Stimulated activated CD4-positive, alpha-beta T cell treated with anti-CD3 and anti-CD28 coated beads, Interleukin-12 subunit alpha, Interleukin-12 subunit beta, amount 100 ng/mL, for 4 hours (primary cell): ENCODE data around the gene TMEM259.

Experiments
- DNase-seq: peaks from one replicate; pipeline ENCODE4 v3.0.0-alpha.2; 2020

Gene TMEM259

GRCh38 chr19:1020868-1021425, at the start of gene TMEM259:
Gene TMEM259 (minus strand): TSS chr19:1021123. CDS start chr19:1020996, 127 bp downstream.
- peak; percentile 96 for DNase-seq

DNA sequence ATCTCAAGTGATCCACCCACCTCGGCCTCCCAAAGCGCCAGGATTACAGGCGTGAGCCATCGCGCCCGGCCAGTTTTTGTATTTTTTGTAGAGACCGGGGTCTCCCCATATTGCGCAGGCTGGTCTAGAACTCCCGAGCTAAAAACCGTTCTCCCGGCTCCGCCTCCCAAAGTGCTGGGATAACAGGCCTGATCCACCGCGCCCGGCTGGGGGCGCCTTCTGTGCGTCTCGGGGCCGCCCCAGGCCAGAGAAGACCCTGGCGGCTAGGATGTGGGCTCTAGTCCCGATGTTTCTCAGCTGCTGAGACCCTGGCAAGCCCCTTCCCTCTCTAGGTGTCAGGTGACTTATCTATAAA, 49.6 kb upstream of the TMEM259 start:
- no peak for DNase-seq

- DNase-seq, result no peak
Observed at GRCh38 chr19:1069009-1069779, 48.3 kb upstream of the TMEM259 start.

GRCh38 chr19:1068009-1069001, 47.4 kb upstream of the TMEM259 start:
- no peak for DNase-seq

GRCh38 chr19:1067341-1067957, 46.5 kb upstream of the TMEM259 start:
- peak; percentile 55 for DNase-seq

DNA sequence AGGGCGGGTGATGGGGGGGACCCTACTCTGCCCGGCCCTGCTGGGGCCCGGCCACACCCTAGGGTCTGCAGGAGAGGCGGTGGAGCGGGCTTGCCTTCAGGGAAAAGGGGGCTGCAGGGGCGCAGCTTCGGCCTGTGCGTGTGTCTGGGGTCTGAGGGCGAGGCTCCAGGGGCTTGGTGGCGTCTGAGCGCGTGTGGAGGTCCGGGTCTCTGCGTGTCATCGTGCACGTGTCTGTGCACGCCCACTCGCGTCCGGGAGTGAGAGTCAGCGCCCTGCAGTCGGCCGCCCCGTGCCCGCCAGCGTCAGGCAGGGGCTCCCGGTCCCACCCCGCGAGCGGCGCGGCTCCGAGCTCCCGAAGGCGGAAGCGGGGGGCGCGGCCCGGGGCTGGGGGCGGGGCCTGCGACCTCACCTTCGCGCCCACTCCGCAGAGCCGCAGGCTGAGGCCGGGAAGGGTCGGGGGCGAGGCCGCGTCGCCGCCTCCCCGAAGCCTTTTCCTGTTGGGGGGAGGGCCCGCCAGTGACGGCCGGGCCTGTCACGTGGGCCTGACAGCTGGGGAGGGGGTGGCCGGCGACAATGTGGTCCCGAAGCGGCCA, 45.9 kb upstream of the TMEM259 start, which contains the start of gene ARHGAP45:
Gene ARHGAP45, plus strand, starts transcription at position 420 of the 593 bp plus-strand sequence. CDS start 239 bp downstream, outside the sequence.
- DNase-seq, result peak; percentile 79

GRCh38 chr19:1066251-1066747, 45.4 kb upstream of the TMEM259 start:
- no peak for DNase-seq

DNA sequence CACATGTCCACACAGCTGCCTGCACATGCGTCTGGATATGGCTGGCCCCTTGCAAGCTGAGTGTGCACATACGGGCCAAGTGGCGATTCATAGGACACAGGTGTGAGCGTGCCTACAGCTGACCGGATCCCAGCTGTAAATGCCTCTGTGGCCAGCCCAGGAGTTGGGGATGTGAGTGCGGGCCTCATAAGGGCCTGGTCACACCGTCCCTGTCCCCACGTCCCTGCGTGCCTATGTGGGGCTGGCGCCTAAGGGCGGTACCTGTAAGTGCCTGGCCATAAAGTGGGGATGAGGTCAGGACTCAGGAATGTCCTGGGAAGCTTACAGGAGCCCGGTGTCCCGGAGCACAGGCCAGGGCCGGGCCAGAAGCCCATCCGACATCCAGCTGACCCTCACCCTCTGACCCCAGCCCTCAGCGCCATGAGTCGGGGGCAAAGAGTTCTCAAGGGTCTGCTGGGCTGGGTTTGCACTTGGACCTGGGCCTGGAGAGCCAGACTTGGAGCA, 44.7 kb upstream of the TMEM259 start:
- DNase-seq, result no peak

DNA sequence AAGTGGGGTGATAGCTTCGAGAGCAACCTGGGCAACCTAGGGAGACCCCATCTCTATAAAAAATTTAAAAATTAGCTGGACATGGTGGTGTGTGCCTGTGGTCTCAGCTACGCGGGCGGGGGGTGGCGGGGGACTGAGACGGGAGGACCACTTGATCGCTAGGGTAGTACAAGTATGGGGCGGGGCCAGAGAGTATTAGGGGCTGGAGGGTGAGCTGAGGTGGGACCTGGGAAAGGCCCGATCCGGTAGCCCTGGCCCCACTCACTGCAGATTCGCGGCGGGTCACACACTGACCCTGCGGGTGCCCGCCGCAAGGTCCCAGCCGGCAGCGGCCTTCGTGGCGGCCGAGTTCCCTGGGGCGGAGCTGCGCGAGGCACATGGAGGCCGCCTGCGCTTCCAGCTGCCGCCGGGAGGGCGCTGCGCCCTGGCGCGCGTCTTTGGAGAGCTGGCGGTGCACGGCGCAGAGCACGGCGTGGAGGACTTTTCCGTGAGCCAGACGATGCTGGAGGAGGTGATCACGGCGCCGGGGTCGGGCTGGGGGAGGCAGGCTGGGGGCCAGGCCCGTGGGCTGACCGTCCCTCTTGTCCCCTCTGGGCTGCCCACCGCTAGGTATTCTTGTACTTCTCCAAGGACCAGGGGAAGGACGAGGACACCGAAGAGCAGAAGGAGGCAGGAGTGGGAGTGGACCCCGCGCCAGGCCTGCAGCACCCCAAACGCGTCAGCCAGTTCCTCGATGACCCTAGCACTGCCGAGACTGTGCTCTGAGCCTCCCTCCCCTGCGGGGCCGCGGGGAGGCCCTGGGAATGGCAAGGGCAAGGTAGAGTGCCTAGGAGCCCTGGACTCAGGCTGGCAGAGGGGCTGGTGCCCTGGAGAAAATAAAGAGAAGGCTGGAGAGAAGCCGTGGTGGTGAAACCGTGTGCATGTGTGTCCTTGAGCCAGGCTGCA, 44.0 kb upstream of the TMEM259 start:
- peak; percentile 72 for DNase-seq

DNA sequence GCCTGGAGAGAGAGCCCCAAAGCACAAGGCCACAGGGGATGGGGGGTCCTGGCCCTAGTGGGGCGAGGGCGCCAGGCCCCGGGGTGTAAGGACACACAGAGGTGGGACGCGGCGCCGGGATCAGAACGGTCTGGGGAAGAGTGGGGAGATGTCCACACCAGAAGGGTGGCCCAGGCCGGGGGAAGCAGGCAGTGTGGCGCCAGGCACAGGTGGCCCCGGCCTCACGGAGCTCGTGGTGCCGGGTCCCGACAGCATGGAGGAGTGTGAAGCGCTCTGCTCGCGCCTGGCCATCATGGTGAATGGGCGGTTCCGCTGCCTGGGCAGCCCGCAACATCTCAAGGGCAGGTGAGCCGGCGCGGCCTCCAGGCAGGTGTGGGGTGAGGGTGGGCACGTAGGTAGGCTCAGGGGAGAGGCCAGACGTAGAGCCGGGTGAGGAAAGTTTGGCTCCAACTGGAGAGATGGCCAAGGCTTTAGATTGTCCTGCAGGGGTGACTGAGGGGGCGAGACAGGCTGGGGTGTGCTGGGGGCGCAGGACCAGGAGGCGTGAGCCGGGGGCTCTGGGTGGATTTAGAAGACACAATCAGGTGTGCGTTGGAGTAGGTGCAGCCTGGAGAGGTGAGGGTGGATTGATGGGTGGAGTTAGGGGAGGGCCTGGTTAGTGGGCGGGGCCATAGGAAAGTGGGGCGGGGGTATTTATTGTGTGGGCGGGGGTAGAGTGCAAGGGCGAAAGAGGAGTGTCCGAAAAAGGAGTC, 43.2 kb upstream of the TMEM259 start:
- no peak for DNase-seq

DNA sequence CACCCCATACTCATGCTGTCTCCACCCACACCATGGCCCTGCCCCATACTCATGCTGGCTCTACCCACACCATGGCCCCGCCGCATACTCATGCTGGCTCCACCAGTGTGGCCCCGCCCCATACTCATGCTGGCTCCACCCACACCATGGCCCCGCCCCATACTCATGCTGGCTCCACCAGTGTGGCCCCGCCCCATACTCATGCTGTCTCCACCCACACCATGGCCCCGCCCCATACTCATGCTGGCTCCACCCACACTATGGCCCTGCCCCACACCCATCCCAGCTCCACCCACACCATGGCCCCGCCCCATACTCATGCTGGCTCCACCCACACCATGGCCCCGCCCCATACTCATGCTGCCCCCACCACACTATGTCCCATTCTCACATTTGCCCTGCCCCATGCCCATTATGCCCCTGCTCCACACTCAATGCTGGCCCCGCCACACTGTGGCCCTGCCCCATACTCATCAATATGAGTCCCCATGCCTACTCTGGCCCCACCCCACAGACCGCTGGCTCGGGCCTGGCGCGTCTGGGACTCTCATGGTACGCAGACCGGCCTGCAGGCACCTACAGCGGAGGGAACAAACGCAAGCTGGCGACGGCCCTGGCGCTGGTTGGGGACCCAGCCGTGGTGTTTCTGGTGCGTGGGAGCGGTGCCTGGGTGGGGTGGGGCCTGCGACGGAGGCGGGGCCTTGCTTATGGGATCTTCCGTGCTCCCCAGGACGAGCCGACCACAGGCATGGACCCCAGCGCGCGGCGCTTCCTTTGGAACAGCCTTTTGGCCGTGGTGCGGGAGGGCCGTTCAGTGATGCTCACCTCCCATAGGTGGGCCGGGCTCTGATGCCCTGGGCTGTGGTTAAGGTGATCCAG, 42.3 kb upstream of the TMEM259 start:
- no peak for DNase-seq

DNA sequence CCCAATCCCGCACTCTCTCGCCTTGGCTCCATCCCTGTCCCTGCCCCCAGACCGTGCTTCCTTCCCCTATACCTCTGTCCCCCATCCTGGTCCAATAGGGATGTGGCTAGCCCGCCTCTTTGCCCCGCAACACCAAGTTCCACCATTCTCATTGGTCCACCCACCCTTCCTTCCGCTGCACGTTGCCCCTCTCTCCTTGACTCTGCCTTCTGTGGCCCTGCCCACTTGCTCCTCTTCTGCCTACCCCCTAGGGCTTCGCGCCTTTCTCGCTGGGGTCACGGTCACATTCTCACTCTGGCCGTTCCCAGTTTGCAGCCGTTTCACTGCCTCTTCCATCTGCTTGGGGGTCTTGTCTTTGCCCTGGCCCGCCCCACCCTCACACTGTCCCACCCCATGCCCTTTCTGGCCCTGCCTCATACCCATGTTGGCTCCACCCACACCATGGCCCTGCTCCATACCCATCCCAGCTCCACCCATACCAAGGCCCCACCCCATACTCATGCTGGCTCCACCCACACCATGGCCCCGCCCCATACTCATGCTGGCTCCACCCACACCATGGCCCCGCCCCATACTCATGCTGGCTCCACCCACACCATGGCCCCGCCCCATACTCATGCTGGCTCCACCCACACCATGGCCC, 41.6 kb upstream of the TMEM259 start:
- DNase-seq, result no peak

DNA sequence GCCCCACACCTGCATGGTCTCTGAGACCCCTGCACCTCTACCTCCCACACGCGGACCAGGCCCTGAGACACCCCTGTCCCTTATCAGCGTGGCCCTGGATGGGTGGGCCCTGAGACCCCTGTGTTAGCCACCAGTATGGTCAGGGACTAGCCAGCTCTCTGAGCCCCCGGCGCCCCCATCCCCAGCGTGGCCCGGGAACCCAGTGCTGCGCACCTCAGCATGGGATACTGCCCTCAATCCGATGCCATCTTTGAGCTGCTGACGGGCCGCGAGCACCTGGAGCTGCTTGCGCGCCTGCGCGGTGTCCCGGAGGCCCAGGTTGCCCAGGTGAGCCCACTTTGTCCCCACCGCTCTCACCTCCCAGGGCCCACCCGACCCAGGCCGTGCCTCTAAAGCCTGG, 41.1 kb upstream of the TMEM259 start:
- no peak for DNase-seq

- DNase-seq, result no peak
Observed at GRCh38 chr19:1060689-1061088, 39.8 kb upstream of the TMEM259 start.

DNA sequence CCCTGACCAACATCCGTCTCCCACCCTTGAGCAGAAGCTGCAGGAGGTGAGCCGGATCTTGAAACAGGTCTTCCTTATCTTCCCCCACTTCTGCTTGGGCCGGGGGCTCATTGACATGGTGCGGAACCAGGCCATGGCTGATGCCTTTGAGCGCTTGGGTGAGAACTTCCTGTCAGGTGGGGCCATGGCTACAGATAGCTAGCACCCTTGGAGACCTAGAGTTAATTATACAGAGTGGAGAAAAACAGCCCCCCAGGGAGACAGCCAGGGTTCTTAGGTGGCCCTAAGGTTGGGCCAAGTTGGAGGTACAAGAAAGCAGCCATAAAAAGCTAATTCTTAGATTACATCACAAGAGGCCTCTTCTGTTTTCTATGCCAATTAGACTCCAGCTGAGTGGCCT, 37.2 kb upstream of the TMEM259 start:
- no peak for DNase-seq

DNA sequence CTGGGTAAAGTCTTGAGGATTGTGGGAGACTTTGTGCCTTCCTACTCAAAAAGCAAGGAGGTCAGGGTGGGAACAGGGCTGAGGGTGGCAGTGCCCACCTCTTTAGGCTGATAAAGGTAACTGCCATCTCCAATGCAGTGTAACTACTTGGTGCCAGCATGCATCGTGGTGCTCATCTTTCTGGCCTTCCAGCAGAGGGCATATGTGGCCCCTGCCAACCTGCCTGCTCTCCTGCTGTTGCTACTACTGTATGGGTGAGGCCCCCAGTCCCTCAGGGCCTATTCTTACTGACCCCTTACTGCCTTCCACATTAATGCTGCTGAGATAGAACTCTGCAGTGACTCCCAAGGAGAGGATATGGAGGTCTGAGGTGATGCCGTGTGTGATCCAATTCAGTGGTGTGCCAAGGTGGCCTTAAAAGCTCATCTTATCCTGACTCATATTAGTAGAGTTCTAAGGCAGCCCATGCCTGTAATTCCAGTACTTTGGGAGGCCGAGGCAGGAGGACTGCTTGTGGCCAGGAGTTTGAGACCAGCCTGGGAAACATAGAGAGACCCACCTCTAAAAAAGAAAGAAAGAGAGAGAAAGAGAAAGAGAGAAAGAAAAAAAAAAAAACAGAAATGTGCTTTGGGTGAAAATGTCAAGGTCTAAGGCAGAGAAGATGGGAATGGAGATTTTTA, 36.4 kb upstream of the TMEM259 start:
- no peak for DNase-seq

- no peak for DNase-seq
Observed at GRCh38 chr19:1055886-1056620, 35.1 kb upstream of the TMEM259 start.
